ENCODE measurements around the gene PCBP2.
"Not testable (repeated sequence)": the region's sequence is repeated elsewhere in the genome, so short reads cannot be mapped to it uniquely, and the experiment has no call there.

PCBP2 gene

DNA sequence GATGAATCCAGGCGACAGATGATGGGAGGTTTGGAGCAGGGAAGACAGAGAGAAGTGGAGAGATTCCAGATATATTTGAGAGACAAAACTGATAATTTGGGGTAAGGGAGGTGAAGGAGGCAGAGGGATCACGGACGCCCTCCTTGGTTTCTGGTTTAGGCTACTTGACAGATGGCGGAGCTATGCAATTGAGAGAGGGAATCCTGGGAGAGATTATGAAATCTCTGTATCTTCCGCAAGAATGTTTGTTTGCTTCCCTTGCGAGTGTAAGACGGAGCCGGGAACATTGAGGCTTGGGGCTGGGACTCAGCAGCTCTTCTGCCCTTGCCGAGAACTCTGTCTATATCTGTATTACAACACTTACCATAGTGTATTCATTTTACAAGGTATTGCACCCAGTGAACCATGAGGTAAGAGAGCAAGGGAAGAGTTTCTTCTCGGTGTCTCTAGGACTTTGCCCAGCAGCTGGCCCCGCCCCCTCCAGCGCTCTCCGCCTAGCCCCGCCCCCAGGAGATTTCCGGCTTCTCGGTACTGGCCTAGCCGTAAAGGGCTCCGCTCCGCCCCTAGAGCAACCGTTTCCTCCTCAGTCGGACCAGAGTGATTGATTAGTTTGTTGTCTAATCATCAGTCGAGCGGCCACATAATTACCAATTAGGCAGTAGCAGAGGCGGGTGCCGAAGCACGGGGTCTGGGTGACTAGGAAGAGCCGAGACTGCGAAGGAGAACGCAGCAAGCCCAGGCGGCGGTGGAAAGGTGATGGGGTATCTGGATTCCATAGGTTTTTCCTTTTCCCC is 10.7 kb upstream of the PCBP2 start, which contains the start of gene PRR13:
Gene PRR13, plus strand, starts transcription at position 695 of the 794 bp plus-strand sequence. CDS start 981 bp downstream, outside the sequence.
- peak; percentile 96 for DNase-seq (ENCODE audit: low spot score)

DNA sequence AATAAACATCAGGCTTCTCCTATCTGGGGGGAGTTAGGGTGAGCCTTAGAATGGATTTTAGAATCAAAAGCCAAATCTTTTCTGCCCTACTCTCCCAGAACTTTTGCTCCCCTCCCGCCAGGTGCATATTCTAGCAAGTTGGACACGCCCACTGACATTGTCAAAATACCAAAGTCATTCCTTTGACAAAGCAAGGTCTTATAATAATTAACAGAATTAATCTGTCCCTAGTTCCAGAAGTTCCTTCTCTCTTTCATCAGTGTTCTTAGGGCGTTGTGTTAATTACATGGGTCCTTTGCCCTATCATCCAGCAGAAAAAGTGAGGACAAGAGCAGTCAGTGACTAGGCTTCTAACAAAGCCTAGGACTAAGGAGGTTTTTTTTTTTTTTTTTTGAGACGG is 7.9 kb upstream of the PCBP2 start:
- DNase-seq (ENCODE audit: low spot score), result no peak

DNA sequence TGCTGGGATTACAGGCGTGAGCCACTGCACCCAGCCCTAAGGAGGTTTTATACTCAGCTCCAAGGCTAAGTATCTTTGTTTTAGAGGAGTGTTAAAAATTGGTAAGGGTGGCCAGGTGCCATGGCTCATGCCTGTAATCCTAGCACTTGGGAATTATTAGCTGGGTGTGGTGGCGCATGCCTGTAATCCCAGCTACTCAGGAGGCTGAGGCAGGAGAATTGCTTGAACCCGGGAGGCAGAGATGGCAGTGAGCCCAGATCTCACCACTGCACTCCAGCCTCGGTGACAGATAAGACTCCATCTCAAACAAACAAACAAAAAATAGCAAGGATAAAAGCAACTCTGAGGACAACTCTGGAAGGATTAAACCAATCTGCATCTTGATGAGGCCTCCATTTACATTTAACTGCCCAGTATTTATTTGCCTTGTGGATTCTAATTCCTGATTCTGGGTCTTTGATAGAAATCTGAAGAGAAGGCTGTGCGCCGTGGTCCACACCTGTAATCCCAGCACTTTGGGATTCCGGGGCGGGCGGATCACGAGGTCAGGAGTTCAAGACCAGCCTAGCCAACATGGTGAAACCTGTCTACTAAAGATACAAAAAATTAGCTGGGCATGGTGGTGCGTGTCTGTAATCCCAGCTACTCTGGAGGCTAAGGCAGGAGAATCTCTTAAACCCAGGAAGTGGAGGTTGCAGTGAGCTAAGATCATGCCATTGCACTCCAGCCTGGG is 7.1 kb upstream of the PCBP2 start:
- not testable (repeated sequence) for DNase-seq (ENCODE audit: low spot score)

DNA sequence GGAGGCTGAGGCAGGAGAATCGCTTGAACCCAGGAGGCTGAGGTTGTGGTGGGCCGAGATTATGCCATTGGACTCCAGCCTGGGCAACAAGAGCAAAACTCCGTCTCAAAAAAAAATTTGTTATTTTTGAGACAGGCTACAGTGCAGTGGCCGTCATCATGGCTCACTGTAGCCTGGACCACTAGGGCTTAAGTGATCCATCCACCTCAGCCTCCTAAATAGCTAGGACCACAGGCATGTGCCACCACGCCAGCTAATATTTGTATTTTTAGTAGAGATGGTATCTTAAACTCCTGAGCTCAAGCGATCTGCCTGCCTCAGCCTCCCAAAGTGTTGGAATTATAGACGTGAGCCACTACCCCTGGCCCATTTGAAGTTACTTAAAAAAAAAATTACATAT is 966 bp upstream of the PCBP2 start:
- no peak for DNase-seq (ENCODE audit: low spot score)

DNA sequence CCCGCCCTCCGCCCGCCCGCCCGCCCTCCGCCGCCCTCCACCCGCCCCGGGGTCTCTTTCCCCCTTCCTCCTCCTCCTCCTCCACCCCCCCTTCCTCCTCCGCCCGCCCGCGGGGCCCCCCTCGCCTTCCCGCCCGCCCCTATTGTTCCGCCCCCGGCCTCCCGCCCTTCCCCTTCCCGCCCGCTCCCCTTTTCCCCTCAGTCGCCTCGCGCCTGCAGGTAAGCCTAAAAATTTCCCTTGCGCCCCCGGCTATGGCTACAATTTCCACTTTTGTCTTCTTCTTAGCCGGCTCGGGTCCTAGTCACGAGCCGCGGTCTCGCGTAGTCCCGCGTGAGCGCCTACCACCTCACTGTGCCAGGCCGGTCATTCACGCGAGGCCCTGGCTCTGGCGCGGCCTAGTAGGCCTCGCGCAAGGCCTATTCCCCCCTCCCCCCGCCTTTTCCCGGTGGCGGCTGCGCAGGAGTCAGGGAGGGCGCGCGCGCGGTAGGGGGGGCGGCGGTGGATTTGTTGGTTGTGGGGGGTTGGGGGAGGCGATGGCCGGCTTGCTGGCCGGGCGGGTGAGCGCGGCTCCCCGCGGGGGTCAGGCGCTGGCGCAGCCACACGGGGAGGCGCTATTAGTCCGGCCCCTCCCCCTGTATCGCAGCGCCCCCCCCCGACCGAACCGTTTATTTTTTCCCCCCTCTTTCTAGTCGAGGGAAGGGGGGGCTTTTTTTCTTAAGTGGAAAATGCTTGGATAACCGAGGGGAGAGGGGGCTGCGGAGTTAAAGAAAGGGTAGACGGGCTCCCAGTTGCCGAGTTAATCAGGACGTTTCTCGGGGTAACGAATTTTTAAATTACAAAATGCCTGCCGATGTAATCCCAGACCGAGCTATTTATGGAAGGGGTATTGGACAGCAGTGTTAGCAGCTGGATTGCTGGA is 516 bp downstream of the PCBP2 start:
- DNase-seq (ENCODE audit: low spot score), result peak; percentile 57

DNA sequence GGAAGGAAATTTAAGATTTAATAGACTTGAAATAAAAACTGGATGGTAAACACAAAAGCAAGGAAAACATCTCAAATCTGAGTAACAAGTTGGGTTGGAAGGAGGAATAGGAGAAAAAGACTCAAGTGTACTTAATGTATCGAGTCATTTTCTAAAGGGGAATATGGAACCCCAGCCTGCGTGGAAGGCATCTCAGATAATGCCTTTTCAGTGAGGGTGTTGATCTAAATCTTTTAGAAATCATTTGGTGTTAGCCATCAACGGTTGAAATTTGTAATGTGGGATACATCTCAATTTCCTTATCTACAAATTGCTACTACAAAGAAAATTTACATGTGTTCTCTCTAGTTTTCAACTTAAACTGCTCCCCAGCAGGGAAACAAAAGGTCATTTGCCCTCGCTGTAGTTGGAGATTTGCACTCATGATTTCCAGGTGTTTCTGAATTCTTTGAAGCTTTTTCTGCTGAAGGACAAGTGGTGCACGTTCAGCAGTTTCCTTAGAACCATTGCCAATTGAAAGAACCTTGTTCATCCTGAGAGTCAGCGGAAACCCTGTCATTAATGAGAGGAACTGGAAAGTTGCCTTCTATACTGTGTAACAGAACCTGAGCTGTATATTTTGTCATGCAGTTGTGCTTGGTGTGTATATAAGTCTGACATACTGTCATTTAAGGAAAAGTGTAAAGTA is 2.2 kb downstream of the PCBP2 start:
- DNase-seq (ENCODE audit: low spot score), result no peak

DNA sequence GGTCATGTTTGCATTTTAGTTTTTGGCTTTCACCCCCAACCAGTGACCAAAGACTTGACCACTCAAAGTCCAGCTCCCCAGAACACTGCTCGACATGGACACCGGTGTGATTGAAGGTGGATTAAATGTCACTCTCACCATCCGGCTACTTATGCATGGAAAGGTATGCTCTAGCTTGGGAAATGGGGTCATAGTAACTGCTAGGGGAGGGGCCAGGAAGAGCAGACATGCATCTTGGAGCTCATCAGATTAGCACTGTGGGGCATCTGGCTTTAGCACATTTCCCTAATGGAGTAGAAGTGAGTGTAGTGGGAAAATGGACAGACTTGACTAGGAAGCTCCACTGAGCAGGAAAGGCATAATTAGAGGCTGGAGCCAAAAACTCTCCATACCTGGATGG is 2.8 kb downstream of the PCBP2 start:
- DNase-seq (ENCODE audit: low spot score), result no peak

DNA sequence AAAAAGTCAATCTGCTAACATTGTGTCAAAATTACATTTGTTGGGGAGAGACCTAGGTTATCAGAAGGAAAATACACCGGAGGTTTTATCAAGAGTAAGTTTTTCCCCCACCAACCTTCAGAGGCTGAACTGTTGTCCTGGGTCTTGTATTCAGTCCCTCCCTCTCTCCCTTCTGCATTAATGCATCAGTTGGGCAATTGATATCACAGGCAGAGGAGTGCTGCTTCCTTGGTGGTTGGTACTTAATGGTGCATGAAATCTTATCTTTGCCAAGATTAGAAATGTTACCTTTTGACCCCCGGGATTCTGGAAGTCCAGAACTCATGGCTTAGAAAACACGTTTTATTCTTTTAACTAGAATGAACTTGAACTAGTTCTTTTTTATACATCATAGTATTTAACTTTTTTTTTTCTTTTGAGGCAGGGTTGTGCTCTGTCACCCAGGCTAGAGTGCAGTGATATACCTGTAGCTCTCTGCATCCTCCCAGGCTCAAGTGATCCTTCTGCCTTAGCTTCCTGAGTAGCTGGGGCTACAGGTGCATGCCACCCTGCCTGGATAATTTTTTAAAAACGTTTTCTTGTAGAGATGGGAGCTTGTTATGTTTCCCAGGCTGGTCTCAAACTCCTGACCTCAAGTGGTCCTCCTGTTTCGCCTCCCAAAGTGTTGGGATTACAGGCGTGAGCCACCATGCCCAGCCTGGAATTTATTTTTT is 4.9 kb downstream of the PCBP2 start:
- DNase-seq (ENCODE audit: low spot score), result no peak

DNA sequence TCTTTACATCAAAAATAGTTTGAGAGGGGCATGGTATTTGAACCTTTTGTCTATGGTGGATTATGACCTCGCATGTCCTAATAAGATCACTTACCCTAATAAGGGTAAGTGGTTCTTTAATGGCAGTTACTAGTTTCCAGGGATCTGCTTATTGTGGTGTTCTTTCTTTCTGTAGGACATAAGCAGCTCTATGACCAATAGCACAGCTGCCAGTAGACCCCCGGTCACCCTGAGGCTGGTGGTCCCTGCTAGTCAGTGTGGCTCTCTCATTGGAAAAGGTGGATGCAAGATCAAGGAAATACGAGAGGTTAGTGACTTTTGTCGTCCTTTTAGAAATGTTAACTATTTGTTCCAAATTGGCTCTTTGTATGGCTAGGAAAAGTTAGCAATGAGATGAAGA is 7.2 kb downstream of the PCBP2 start:
- DNase-seq (ENCODE audit: low spot score), result no peak

DNA sequence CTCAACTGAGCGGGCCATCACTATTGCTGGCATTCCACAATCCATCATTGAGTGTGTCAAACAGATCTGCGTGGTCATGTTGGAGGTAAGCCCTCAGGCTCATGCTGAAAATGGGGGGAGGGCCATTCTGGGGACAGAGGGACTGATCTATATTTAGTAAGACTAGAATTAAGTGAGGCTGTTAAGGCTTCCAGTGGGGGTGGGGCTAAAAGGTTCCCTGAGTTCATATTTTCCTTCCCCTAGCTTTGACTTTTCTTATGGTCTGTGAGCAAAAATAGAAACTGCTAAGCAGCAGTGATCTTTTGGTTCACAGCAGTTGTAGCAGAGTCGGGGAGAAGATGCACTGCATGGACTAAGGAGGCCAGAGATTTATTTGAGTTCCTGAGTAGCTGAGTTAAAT is 9.2 kb downstream of the PCBP2 start:
- DNase-seq (ENCODE audit: low spot score), result no peak

DNA sequence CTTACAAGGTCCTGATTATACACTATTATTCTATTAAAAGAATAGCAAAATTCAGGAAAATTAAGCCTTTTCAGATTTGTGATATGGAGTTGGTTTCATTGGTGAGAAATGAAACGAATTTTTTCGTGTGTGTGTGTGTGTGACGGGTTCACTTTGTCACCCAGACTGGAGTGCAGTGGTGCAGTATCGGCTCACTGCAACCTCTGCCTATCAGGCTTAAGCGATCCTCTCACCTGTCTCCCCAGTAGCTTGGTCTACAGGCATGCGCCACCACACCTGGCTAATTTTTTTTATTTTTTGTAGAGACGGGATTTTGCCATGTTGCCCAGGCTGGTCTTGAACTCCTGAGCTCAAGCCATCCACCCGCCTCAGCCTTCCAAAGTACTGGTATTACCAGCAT is 9.7 kb downstream of the PCBP2 start:
- no peak for DNase-seq (ENCODE audit: low spot score)

DNA sequence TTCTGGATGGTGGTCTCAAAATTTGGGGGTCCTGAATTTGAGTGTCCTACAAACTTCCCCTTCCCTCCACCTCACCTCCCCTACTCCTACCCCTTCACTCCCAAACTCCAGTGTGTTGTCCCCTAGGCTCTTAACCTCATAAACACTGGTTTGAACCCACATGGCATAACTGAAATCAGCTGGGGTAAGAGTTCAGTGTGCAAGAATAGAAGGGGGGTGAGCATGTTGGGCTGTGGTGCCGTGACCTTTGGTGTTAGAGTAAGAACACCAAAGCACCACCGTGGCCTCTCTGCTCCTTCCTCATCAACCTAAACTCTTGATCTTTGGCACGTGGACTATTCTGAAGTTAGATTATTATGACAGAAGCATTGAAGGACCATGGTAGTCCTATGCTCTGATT is 11.0 kb downstream of the PCBP2 start:
- DNase-seq (ENCODE audit: low spot score), result no peak

DNA sequence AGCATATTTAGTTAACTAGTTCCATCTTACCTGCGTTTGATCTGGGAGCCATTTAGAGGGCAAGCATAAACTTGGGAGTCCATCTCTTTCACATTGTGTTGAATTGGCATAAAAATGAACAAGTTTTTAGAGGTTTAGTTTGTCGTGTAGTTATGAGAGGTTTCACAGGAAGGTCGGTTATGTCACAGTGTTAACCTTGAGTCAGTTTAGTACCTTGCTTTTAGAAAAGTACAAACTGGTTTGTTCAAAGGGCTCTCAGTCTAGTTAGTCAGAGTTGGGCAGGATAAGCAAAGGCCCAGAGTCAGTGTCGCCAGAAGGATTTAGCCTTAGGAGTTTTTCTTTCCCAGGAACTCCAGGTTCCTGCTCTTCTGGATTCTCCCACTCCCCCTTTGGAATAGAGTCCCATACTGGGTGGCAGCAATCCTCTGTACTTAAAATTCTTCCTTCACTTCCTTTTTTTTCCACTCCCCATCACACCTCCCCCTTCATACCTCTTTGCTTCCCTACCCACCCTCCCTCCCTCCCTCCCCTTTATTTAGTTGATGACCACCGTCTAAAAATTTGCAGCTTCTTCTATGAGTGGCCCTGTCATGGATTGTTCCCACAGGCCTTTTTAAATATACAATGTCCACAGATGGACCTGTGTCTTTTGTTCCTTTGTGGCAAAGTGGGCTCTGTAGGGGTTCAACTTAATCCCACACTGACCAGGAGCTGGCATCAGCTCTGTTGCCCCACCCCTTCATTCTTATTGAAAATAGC is 12.1 kb downstream of the PCBP2 start:
- no peak for DNase-seq (ENCODE audit: low spot score)

DNA sequence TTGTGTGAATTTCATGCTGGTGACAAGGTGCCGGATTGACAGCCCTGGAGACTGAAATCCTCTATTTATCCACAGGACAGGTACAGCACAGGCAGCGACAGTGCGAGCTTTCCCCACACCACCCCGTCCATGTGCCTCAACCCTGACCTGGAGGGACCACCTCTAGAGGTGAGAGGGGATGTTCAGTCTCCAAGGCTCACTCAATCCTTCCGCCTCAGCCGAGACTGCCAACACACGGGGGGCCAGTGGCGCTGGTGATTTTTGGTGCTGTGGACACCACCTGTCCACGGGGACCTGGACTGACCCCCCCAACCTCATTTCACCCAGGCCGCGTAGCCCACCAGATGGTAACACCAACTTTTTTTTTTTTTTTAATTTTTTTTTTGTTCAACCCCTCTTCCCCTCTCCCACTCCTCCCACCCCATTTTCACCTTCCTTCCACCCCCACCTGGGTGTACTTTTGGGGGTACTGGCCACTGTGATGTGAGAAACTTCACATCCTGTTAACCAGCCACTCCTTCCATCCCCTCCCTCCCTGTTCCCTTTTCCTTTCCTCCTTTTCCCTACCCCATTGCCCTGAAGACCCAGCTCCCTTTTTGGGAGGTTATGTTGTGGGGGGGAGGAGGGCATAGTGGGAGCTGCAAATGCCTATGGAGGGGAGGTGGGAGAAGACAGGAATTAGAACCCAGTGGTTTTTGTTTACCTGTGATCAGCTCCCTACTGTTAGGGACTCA is 12.9 kb downstream of the PCBP2 start:
- no peak for DNase-seq (ENCODE audit: low spot score)

DNA sequence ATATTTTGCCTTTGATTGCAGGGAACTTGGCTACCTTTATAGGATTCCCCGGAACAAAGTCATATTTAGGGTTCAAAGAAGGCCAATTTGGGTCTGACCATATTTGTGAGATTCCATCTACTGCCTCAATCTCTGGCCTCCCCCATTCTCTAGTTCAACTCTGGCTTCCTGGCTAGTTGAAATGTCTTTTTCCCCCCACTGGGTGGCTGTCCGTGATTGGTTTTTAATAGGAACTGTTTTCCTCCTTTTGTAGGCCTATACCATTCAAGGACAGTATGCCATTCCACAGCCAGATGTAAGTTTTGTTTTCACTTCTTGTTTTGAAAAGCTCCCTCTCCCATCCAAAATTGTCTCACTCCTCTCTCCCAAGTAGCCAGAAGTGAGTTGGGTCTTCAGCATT is 13.8 kb downstream of the PCBP2 start:
- DNase-seq (ENCODE audit: low spot score), result no peak

DNA sequence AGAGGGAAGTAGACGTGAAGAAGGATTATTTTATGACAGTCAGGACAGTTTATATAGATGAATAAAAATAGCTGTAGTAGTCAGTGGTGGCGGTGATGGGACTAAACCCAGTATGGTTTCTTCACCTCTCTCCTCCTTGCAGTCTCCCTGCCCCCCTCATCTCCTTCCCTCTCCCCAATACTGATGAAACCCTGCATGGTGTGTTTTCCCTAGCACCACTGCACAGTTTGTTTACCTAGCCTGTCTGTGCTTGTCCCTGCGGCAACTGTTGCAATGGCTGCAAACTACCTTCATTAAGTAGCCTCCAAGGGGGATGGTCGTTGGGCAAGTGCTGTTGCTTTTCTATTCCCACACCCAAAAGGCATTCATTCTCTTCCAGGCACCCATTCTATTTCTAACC is 14.7 kb downstream of the PCBP2 start:
- no peak for DNase-seq (ENCODE audit: low spot score)

DNA sequence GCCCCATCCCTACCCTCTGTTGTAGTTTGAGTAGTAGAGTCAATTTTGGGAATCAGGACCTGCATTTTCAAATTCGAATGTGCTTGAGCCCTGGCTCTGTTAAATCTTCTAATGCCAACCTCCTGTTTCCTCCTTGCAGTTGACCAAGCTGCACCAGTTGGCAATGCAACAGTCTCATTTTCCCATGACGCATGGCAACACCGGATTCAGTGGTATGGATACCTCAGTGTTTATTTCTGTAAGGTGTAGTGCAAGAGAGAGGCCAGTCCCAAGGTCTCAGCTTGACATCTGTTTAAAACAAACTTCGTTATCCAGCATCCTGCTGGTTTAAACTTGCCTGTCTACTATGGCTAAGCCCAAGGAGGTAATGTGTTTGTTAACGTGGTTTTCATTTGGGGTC is 15.2 kb downstream of the PCBP2 start:
- DNase-seq (ENCODE audit: low spot score), result no peak

DNA sequence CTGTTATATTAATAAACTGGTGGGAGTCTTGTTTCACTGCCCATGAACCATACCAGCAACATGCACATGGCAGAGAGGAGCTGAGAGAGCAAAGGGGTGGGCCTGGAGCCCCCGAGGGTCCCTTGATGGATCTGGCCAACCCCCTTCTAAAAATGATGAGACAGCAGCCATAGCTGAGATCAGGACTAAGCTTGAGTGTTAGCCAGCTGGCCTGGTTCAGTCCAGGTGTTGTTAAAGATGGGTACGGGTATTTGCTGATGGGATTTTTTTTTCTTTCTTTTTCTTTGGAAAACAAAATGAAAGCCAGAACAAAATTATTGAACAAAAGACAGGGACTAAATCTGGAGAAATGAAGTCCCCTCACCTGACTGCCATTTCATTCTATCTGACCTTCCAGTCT is 16.0 kb downstream of the PCBP2 start:
- no peak for DNase-seq (ENCODE audit: low spot score)

DNA sequence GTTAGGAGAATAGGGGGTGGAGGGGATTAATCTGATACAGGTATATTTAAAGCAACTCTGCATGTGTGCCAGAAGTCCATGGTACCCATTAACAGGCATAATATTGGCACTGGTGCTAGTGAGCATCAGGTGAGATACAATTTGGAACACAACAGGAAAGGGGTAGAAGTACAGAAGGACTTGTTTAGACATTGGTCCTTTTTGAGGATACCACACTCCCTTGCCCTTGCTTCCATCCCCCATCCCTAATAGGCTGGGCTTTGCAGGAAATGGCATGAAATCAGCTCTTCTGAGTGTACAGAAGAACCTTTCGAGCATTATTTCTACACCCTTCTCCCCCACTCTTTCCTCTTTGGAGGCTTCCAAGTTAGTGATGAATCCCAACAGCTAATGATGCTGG is 16.4 kb downstream of the PCBP2 start:
- no peak for DNase-seq (ENCODE audit: low spot score)

DNA sequence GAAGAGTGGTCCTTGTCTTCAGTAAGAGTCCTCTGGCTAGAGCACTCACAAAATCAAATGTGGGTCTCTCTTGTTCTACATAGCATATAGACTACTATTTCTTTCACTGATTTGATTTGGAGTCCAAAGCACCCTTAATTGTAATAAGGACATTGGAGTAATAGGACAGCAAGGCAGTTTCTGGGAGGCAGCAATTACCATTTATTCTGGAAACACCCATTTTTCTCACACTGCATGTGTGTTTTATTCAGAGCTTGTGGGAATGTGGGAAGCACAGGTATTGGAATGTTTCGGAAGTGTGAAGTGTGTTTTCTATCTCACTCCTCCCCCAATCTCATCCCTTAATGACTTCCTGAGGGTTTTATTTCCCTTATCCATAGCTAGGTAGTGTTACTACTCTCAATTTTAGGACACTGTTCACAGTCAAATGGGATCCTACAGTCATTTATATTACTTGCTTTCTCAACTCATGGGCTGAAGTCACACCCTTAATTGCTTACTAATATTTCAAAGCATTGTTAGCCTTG is 20.2 kb downstream of the PCBP2 start:
- no peak for DNase-seq (ENCODE audit: low spot score)

Measured in HuH-7 (cell line).